AG04449 (cell line): ENCODE measurements around the gene XRCC1.

Experiments
- CTCF ChIA-PET: fragments of 350-600 bp; formaldehyde crosslinking; extraction: SDS; loops from one replicate; lab custom pipeline; 2021; ENCODE audit warnings: antibody characterized with exemption; lab: Yijun Ruan, JAX
- POLR2A ChIA-PET: fragments of 400-600, 350-600 bp; formaldehyde crosslinking; extraction: SDS; loops from one replicate; lab custom pipeline; 2020; ENCODE audit warnings: antibody characterized with exemption, inconsistent platforms; lab: Yijun Ruan, JAX
- DNase-seq: peaks from one replicate; pipeline ENCODE4 v3.0.0-alpha.2; 2010; ENCODE audit warnings: low read depth, low spot score
- H3K4me3 ChIP-seq: 2 replicates; pipeline ENCODE4 v1.5.1; 2011; ENCODE audit warnings: low read depth, mild to moderate bottlenecking, control low read depth, low read length
- CTCF ChIP-seq: IDR thresholded peaks from one replicate; pipeline ENCODE4 v1.5.1; 2011; ENCODE audit warnings: mild to moderate bottlenecking, moderate library complexity, low read length, control low read depth, inconsistent platforms; ENCODE audit not compliant: insufficient read depth; ENCODE audit errors: missing control alignments

The XRCC1 gene

GRCh38 chr19:43538922-43539321, 36.4 kb downstream of the XRCC1 start:
- POLR2A ChIA-PET: no interaction called here
- H3K4me3 ChIP-seq: no peak overlapping the region
- no peak for TF ChIP-seq CTCF
- CTCF ChIA-PET: interaction anchor here (1.4 to 17.0 kb wide), 5 partner anchors 9 to 113 kb away, joined by 4 to 208 read pairs (median 5); no protein-coding TSS in a partner anchor
- DNase-seq: no peak

DNA sequence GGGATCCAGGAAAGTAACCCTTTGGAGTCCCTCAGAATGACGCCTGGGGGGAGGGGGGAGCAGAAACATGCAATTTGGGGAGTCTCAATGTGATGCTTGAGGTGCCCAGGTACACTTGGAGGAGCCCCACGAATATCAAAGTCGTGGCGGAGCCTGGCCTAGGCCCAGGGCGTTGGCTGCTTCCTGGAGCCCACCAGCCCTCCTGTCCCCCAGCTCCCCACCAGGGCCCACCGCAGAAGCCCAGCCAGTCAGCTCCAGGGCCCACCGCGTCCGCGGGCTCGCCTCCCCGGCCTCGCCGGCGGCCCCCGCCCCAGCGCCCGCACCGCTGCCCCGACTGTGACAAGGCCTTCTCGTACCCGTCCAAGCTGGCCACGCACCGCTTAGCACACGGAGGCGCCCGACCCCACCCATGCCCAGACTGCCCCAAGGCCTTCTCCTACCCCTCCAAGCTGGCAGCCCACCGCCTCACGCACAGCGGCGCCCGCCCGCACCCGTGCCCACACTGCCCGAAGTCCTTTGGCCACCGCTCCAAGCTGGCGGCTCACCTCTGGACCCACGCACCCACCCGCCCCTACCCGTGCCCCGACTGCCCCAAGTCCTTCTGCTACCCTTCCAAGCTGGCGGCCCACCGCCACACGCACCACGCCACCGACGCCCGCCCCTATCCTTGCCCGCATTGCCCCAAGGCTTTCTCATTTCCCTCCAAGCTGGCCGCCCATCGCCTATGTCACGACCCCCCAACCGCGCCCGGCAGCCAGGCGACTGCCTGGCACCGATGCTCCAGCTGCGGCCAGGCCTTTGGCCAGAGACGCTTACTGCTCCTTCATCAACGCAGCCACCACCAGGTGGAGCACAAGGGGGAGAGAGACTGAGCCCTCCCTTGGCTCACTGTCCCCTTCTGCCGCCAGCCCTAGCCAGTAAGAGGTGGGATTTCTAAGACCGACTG, 40.2 kb downstream of the XRCC1 start:
- ChIA-PET CTCF (interaction anchor here (0.7 to 17.0 kb wide), 20 partner anchors 10 to 274 kb away, joined by 3 to 208 read pairs (median 6); partner anchors contain the start of genes IRGQ, PINLYP, XRCC1 and ZNF576), POLR2A (interaction anchor here (0.7 kb wide), 1 partner anchor 71 kb away, joined by 3 read pairs; no protein-coding TSS in a partner anchor)
- peak; percentile 70 for TF ChIP-seq CTCF
- no peak for DNase-seq
- H3K4me3 ChIP-seq: no peak overlapping the region

- ChIA-PET POLR2A (interaction anchor here (1.0 to 1.5 kb wide), 3 partner anchors 62 to 220 kb away, joined by 3 to 8 read pairs (median 5); partner anchors contain the start of genes SMG9 and ZNF576), CTCF (interaction anchor here (1.2 to 17.0 kb wide), 15 partner anchors 11 to 275 kb away, joined by 3 to 208 read pairs (median 6); partner anchors contain the start of genes IRGQ, PINLYP, XRCC1 and ZNF576)
- TF ChIP-seq CTCF: no peak
- DNase-seq: no peak
- peak overlapping the region; percentile 47 for H3K4me3 ChIP-seq
Measured at GRCh38 chr19:43534305-43534815, 41.0 kb downstream of the XRCC1 start.

DNA sequence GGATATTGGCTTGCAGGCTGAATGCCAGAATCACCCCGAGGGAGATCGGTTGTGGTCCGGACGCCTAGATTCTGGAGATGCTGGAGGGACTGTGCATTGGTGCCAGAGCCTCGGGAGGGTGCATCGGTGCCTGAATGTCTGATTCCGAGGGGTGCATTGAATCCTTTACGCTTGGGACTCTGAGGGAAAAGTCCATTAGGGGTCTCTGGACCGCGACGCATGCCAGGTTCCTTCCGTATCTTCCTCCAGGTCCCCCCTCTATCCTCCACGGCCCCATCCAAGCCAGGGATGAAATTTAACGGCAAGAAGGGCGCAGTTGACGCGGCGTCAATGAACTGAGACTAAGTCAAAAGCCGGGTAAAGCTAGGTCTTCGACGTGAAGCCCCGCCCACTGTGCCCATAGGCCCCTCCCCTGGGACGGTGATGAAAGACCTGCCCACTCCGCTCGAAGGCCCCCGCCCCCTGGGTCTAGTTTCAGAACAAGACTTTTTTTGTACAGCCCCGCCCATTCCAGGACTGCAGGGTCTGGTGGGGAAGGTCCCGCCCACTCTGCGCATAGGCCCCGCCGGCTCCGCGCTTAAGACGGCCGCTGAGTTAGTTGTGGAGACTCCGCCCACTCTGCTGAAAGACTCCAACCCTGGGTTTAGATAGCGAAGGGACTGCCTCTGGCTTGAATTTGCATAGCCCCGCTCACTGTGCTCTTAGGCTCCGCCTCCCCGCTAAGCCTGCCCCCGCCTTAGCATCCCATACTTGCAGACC, 41.6 kb downstream of the XRCC1 start:
- ChIA-PET POLR2A (interaction anchor here (0.9 to 1.5 kb wide), 6 partner anchors 10 to 221 kb away, joined by 3 to 8 read pairs (median 4); partner anchors contain the start of genes SMG9 and ZNF576), CTCF (interaction anchor here (0.8 to 17.0 kb wide), 12 partner anchors 12 to 276 kb away, joined by 3 to 208 read pairs (median 4); partner anchors contain the start of genes IRGQ, PHLDB3 and ZNF576)
- H3K4me3 ChIP-seq: peak overlapping the region; percentile 66
- TF ChIP-seq CTCF: no peak
- peak; percentile 95 for DNase-seq

DNA sequence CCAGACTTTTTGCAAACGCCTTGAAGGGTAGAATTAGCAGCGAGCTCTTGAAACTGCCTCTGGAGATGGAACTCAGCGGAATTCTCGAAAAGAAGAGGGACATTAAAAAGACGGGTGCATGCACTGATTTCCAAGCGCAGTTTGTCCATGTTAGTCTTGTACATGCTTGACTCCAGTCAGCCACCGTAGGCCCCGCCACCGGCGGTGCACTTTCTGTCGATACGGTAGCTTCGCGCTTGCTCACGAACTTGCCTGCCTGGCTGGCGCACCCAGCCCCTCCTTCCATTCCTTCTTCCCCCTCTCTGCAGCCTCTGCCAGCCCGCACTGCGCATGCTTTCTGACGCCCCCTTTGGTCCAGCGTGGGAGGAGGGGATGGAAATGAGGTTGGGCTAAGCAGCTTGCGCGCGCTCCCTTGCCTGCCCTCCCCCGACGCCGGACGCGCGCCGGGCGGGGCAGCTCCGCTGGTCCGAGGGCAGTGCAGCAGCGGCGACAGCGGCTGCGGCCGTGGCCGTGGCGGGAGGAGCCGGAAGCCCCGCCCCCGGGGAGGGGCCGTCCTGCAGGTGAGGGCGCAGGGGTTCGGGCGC, 42.3 kb downstream of the XRCC1 start, which contains the start of gene ZNF575:
ZNF575 (plus strand) TSS at position 227 of the 584 bp plus-strand sequence. CDS start 1,235 bp downstream, outside the sequence.
- peak within 1 kb of the TSS; percentile 66 for H3K4me3 ChIP-seq
- POLR2A ChIA-PET: interaction anchor here (0.9 to 1.5 kb wide), 6 partner anchors 9 to 222 kb away, joined by 3 to 8 read pairs (median 4); partner anchors contain the start of genes SMG9 and ZNF576
- TF ChIP-seq CTCF: no peak
- CTCF ChIA-PET: interaction anchor here (0.8 to 17.0 kb wide), 11 partner anchors 12 to 276 kb away, joined by 3 to 208 read pairs (median 4); partner anchors contain the start of gene PHLDB3
- DNase-seq: peak; percentile 79
